ENCODE results near the gene PCDHGB2. TPM values are rescaled to one million over a fixed set of nuclear protein-coding genes. Genes with fewer than 3 reads are reported as not detected.
"Not testable (repeated sequence)": the region's sequence is repeated elsewhere in the genome, so short reads cannot be mapped to it uniquely, and the experiment has no call there.

PCDHGB2 gene
- total RNA-seq, 1 donor from 2014 or later, result 8.9 TPM

DNA sequence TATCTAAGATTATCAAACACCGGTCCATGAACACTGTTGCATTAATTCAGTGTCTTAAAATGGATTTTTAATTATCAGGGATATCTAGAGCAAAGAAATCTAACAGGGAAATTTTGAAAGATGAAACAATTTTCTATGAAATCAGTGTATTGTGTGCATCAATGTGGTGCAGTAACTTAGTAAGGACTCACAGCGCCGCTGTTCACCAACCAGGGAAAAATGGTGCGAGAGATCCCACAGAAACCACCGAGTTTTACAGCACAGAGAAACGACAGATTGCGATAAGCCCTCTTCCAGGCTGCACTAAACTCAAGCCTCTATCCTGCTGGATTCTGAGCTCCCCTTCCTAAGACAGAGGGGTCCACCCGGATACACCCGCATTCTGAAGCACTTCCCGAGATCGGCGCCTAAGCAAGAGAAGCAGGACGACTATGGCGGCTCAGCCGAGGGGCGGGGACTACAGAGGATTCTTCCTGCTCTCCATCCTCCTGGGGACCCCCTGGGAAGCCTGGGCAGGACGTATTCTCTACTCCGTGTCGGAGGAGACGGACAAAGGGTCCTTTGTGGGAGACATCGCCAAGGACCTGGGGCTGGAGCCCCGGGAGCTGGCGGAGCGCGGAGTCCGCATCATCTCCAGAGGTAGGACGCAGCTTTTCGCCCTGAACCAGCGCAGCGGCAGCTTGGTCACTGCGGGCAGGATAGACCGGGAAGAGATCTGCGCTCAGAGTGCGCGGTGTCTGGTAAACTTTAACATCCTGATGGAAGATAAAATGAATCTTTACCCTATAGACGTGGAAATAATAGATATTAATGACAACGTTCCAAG lies 22.9 kb downstream of the PCDHGB2 start, which contains the start of gene PCDHGA7:
Gene PCDHGA7, plus strand, starts transcription at position 274 of the 826 bp plus-strand sequence. Its CDS starts 158 bp downstream, at position 432.
- Mint-ChIP-seq H3K9me3 (ENCODE audit: unreplicated experiment) (peaks cover 20% of the 10 kb centered on the region), H3K4me3 (ENCODE audit: unreplicated experiment) (peak within 1 kb of the TSS; percentile 38), H3K4me1 (ENCODE audit: low read depth, unreplicated experiment) (no peaks in the 10 kb centered on the region), H3K27ac (ENCODE audit: unreplicated experiment) (no peak within 1 kb of the TSS), H3K27me3 (ENCODE audit: unreplicated experiment) (no peaks in the 10 kb centered on the region), H3K36me3 (ENCODE audit: unreplicated experiment) (peaks cover 55% of the 10 kb centered on the region)
- TF ChIP-seq, protein P1, sequence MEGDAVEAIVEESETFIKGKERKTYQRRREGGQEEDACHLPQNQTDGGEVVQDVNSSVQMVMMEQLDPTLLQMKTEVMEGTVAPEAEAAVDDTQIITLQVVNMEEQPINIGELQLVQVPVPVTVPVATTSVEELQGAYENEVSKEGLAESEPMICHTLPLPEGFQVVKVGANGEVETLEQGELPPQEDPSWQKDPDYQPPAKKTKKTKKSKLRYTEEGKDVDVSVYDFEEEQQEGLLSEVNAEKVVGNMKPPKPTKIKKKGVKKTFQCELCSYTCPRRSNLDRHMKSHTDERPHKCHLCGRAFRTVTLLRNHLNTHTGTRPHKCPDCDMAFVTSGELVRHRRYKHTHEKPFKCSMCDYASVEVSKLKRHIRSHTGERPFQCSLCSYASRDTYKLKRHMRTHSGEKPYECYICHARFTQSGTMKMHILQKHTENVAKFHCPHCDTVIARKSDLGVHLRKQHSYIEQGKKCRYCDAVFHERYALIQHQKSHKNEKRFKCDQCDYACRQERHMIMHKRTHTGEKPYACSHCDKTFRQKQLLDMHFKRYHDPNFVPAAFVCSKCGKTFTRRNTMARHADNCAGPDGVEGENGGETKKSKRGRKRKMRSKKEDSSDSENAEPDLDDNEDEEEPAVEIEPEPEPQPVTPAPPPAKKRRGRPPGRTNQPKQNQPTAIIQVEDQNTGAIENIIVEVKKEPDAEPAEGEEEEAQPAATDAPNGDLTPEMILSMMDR (IDR thresholded peaks at IDR 0.05; ENCODE audit: partially characterized antibody, unreplicated experiment), result no peak
- no peak for DNase-seq

- no peaks in the 10 kb centered on the region for H3K4me1 Mint-ChIP-seq (ENCODE audit: low read depth, unreplicated experiment)
- H3K4me3 Mint-ChIP-seq (ENCODE audit: unreplicated experiment), result no peak overlapping the region
- no peaks in the 10 kb centered on the region for H3K27me3 Mint-ChIP-seq (ENCODE audit: unreplicated experiment)
- TF ChIP-seq, protein P1 (IDR thresholded peaks at IDR 0.05; ENCODE audit: partially characterized antibody, unreplicated experiment), result no peak
- peaks cover 22% of the 10 kb centered on the region for H3K9me3 Mint-ChIP-seq (ENCODE audit: unreplicated experiment)
- DNase-seq, result no peak
- H3K27ac Mint-ChIP-seq (ENCODE audit: unreplicated experiment), result no peak overlapping the region
- H3K36me3 Mint-ChIP-seq (ENCODE audit: unreplicated experiment), result peaks cover 58% of the 10 kb centered on the region
Measured at GRCh38 chr5:141383345-141383744, 23.6 kb downstream of the PCDHGB2 start.

- TF ChIP-seq, protein P1 (IDR thresholded peaks at IDR 0.05; ENCODE audit: partially characterized antibody, unreplicated experiment), result no peak
- Mint-ChIP-seq H3K27me3 (ENCODE audit: unreplicated experiment) (peaks cover 2% of the 10 kb centered on the region), H3K4me3 (ENCODE audit: unreplicated experiment) (no peak overlapping the region), H3K27ac (ENCODE audit: unreplicated experiment) (no peak overlapping the region), H3K9me3 (ENCODE audit: unreplicated experiment) (peaks cover 31% of the 10 kb centered on the region), H3K4me1 (ENCODE audit: low read depth, unreplicated experiment) (peaks cover 1% of the 10 kb centered on the region), H3K36me3 (ENCODE audit: unreplicated experiment) (peaks cover 65% of the 10 kb centered on the region)
- DNase-seq, result no peak
Measured at GRCh38 chr5:141384471-141385267, 24.9 kb downstream of the PCDHGB2 start.

- H3K4me1 Mint-ChIP-seq (ENCODE audit: low read depth, unreplicated experiment); H3K27me3 Mint-ChIP-seq (ENCODE audit: unreplicated experiment): not testable (repeated sequence)
- Mint-ChIP-seq H3K9me3 (ENCODE audit: unreplicated experiment) (peaks cover 43% of the 10 kb centered on the region), H3K4me3 (ENCODE audit: unreplicated experiment) (peak within 1 kb of the TSS; percentile 86), H3K27ac (ENCODE audit: unreplicated experiment) (peak within 1 kb of the TSS; percentile 84), H3K36me3 (ENCODE audit: unreplicated experiment) (peaks cover 75% of the 10 kb centered on the region)
- peak; percentile 75 for DNase-seq
- TF ChIP-seq, protein P1 (IDR thresholded peaks at IDR 0.05; ENCODE audit: partially characterized antibody, unreplicated experiment), result peak; percentile 63
Measured at GRCh38 chr5:141387557-141388311, 27.9 kb downstream of the PCDHGB2 start, which contains the start of gene PCDHGB4. TSS of gene PCDHGB4 (plus strand) at chr5:141387698. CDS start at chr5:141387885, 187 bp downstream.

All from glutamatergic neuron (in vitro differentiated cells).